Epithelial cell of esophagus (primary cell): Measurements from ENCODE around the gene OR5B3.
A peak's percentile ranks its signal among the peaks of the same experiment; 100 is the strongest.
"Not testable (repeated sequence)": the region's sequence is repeated elsewhere in the genome, so short reads cannot be mapped to it uniquely, and the experiment has no call there.

ENCODE experiments used
- DNase-seq: peaks from one replicate; pipeline ENCODE4 v3.0.0; 2010; ENCODE audit warnings: low read depth
- H3K4me3 ChIP-seq: 2 replicates; pipeline ENCODE4 v1.5.1; 2011; ENCODE audit warnings: mild to moderate bottlenecking, low read length, control low read depth
- CTCF ChIP-seq: IDR thresholded peaks from 2 replicates; pipeline ENCODE4 v1.5.1; 2011; ENCODE audit warnings: low read depth, mild to moderate bottlenecking, low read length, control low read depth, inconsistent platforms; ENCODE audit not compliant: insufficient read depth; ENCODE audit errors: missing control alignments

The OR5B3 gene

GRCh38 chr11:58433638-58434203 is 27.0 kb upstream of the OR5B3 start:
- TF ChIP-seq CTCF: no peak
- no peak for DNase-seq

GRCh38 chr11:58429273-58429672 is 22.6 kb upstream of the OR5B3 start:
- DNase-seq: no peak
- no peak for TF ChIP-seq CTCF
- no peak overlapping the region for H3K4me3 ChIP-seq

More at GRCh38 chr11:58433638-58434203, 27.0 kb upstream of the OR5B3 start:
- H3K4me3 ChIP-seq: no peak overlapping the region

- H3K4me3 ChIP-seq: no peak within 1 kb of the TSS
- no peak for TF ChIP-seq CTCF
- no peak for DNase-seq
These were observed 21.3 kb upstream of the OR5B3 start, which contains the start of gene OR5B2 for GRCh38 chr11:58428021-58428420. TSS of gene OR5B2 (minus strand) at chr11:58428121. CDS start at chr11:58423261, 4,860 bp downstream.

- H3K4me3 ChIP-seq, DNase-seq: not testable (repeated sequence)
These were observed 7.1 kb downstream of the OR5B3 start for GRCh38 chr11:58399622-58400021.

GRCh38 chr11:58395581-58395980 is 11.1 kb downstream of the OR5B3 start:
- DNase-seq: no peak
- TF ChIP-seq CTCF: no peak
- H3K4me3 ChIP-seq: no peak overlapping the region

- peak; percentile 73 for DNase-seq
- H3K4me3 ChIP-seq: no peak overlapping the region
- no peak for TF ChIP-seq CTCF
These were observed 12.5 kb downstream of the OR5B3 start for GRCh38 chr11:58394195-58394594.

GRCh38 chr11:58392746-58393145 is 13.9 kb downstream of the OR5B3 start:
- peak; percentile 67 for DNase-seq
- H3K4me3 ChIP-seq: no peak overlapping the region
- no peak for TF ChIP-seq CTCF

GRCh38 chr11:58391879-58392278 is 14.8 kb downstream of the OR5B3 start:
- TF ChIP-seq CTCF: no peak
- DNase-seq: peak; percentile 23
- H3K4me3 ChIP-seq: no peak overlapping the region
